Measurements from ENCODE around the gene C11orf91.
"Not testable (repeated sequence)": the region's sequence is repeated elsewhere in the genome, so short reads cannot be mapped to it uniquely, and the experiment has no call there.

C11orf91 gene

GRCh38 chr11:33736148-33736812, 35.7 kb upstream of the C11orf91 start, which contains the start of gene CD59:
Gene CD59 (minus strand): TSS chr11:33736423. CDS start chr11:33722445, 13,978 bp downstream.
- TF ChIP-seq CTCF (IDR thresholded peaks at IDR 0.05; ENCODE audit: low read length, missing control alignments) = no peak
- H3K4me3 ChIP-seq (replicated peaks; ENCODE audit: low read depth, low read length) = peak within 1 kb of the TSS; percentile 88
- peak; percentile 94 for DNase-seq (ENCODE audit: low read depth)

GRCh38 chr11:33735271-33736147, 34.9 kb upstream of the C11orf91 start:
- no peak for DNase-seq (ENCODE audit: low read depth)
- peak overlapping the region; percentile 88 for H3K4me3 ChIP-seq (replicated peaks; ENCODE audit: low read depth, low read length)
- TF ChIP-seq CTCF (IDR thresholded peaks at IDR 0.05; ENCODE audit: low read length, missing control alignments) = no peak

- no peak for TF ChIP-seq CTCF (IDR thresholded peaks at IDR 0.05; ENCODE audit: low read length, missing control alignments)
- DNase-seq (ENCODE audit: low read depth) = peak; percentile 65
These were observed 34.0 kb upstream of the C11orf91 start for GRCh38 chr11:33734441-33735270.

GRCh38 chr11:33733980-33734379, 33.4 kb upstream of the C11orf91 start:
- peak overlapping the region; percentile 88 for H3K4me3 ChIP-seq (replicated peaks; ENCODE audit: low read depth, low read length)
- DNase-seq (ENCODE audit: low read depth) = peak; percentile 38
- TF ChIP-seq CTCF (IDR thresholded peaks at IDR 0.05; ENCODE audit: low read length, missing control alignments) = no peak

More at GRCh38 chr11:33734441-33735270, 34.0 kb upstream of the C11orf91 start:
- peak overlapping the region; percentile 88 for H3K4me3 ChIP-seq (replicated peaks; ENCODE audit: low read depth, low read length)

GRCh38 chr11:33731723-33732531, 31.3 kb upstream of the C11orf91 start:
- TF ChIP-seq CTCF (IDR thresholded peaks at IDR 0.05; ENCODE audit: low read length, missing control alignments) = no peak
- DNase-seq (ENCODE audit: low read depth) = no peak
- H3K4me3 ChIP-seq (replicated peaks; ENCODE audit: low read depth, low read length) = peak overlapping the region; percentile 25

GRCh38 chr11:33730716-33731115, 30.1 kb upstream of the C11orf91 start:
- no peak for DNase-seq (ENCODE audit: low read depth)
- TF ChIP-seq CTCF (IDR thresholded peaks at IDR 0.05; ENCODE audit: low read length, missing control alignments) = no peak
- H3K4me3 ChIP-seq (replicated peaks; ENCODE audit: low read depth, low read length) = peak overlapping the region; percentile 24

- H3K4me3 ChIP-seq (replicated peaks; ENCODE audit: low read depth, low read length); DNase-seq (ENCODE audit: low read depth): not testable (repeated sequence)
These were observed 28.5 kb upstream of the C11orf91 start for GRCh38 chr11:33729072-33729664.

GRCh38 chr11:33727539-33727938, 26.9 kb upstream of the C11orf91 start:
- DNase-seq (ENCODE audit: low read depth); H3K4me3 ChIP-seq (replicated peaks; ENCODE audit: low read depth, low read length): not testable (repeated sequence)

All from fibroblast of pulmonary artery (primary cell).